ENCODE results near the gene OR2F2. TPM values are rescaled to one million over a fixed set of nuclear protein-coding genes. Genes with fewer than 3 reads are reported as not detected.

Gene OR2F2
- total and polyA plus RNA-seq, 7 experiments from 2014 or later = not detected

DNA sequence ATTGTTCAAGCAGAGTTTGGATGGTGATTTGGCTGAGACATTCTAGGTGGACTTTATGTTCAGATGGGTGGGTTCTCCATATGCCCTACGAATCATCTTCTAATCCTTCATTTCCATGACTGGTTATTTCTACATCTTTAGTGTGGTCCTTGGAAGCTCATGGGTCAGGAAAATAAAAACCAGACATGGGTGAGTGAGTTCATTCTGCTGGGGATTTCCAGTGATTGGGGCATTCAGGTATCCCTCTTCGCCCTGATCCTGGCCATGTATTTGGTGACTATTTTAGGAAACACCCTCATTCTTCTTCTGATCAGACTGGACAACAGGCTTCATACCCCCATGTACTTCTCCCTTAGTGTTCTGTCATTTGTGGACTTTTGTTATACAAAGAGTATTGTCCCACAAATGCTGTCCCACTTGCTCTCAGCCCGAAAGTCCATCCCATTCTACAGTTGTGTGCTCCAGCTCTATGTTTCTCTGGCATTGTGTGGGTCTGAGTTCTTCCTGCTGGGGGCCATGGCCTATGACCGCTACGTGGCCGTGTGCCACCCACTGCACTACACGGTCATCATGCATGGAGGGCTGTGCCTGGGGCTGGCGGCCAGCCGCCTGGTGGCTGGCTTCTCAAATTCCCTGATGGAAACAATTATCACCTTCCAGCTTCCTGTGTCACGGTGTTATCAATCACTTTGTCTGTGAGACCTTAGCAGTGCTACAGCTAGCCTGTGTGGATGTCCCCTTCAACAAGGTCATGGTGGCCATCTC lies 45.9 kb downstream of the OR2F2 start:
- H3K36me3 ChIP-seq (ENCODE audit: control insufficient read depth in 2 of 3, insufficient read depth in 3 of 3, low read length in 3 of 3) = no peaks in the 10 kb centered on the region
- H3K9me3 ChIP-seq (ENCODE audit: control insufficient read depth in 2 of 3, low read length in 3 of 3) = no peaks in the 10 kb centered on the region
- no peak overlapping the region for H3K27ac ChIP-seq (ENCODE audit: low read depth, low read length)
- Mint-ChIP-seq H3K4me1 (no peaks in the 10 kb centered on the region), H3K4me3 (no peak overlapping the region), H3K27me3 (peaks cover 0 to 11% (median 7%) of the 10 kb centered on the region in 5 donors), H3K27ac (no peak overlapping the region), H3K36me3 (no peaks in the 10 kb centered on the region), H3K9me3 (peaks cover 0 to 9% (median 0%) of the 10 kb centered on the region in 11 donors)
- H3K4me3 ChIP-seq (ENCODE audit: low read length) = no peak overlapping the region
- H3K27me3 ChIP-seq (ENCODE audit: control insufficient read depth in 2 of 2, insufficient read depth in 2 of 2, low read length in 2 of 2) = no peaks in the 10 kb centered on the region
- no peaks in the 10 kb centered on the region for H3K4me1 ChIP-seq (ENCODE audit: control insufficient read depth in 2 of 2, insufficient read depth in 2 of 2, low read length in 2 of 2)
- ATAC-seq (no peak), DNase-seq (no peak)
- POLR2A ChIA-PET = no interaction called here
- CTCF ChIA-PET = no interaction called here
- intact Hi-C loops (cut with micrococcal nuclease) = no loop called here

DNA sequence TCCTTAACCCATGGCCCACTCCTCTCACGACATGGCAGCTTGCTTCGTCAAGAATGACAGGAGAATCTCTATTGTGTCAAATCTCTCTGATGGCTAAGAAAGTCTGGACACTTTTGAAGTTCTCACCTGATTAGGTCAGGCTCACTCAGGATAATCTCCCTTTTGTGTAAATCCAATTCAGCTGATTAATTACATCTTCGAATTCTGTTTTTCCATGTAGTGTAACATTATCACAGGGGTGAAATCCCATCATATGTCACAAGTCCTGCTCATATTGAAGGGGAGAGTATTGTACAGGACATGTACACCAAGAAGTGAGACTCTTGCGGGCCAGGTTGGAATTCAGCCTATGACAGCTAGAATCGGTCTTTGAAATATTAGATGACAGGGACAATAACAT lies 48.9 kb downstream of the OR2F2 start:
- Mint-ChIP-seq H3K27ac (no peak overlapping the region), H3K4me1 (peaks cover 0 to 17% (median 11%) of the 10 kb centered on the region in 7 donors), H3K27me3 (peaks cover 0 to 11% (median 0%) of the 10 kb centered on the region in 5 donors), H3K9me3 (peaks cover 0 to 9% (median 2%) of the 10 kb centered on the region in 11 donors), H3K4me3 (no peak overlapping the region), H3K36me3 (peaks cover 0 to 1% (median 0%) of the 10 kb centered on the region in 5 donors)
- Histone ChIP-seq H3K4me1 (ENCODE audit: control insufficient read depth in 2 of 2, insufficient read depth in 2 of 2, low read length in 2 of 2) (no peaks in the 10 kb centered on the region), H3K27me3 (ENCODE audit: control insufficient read depth in 2 of 2, insufficient read depth in 2 of 2, low read length in 2 of 2) (no peaks in the 10 kb centered on the region), H3K9me3 (ENCODE audit: control insufficient read depth in 2 of 3, low read length in 3 of 3) (peaks cover 0 to under 1% (median 0%) of the 10 kb centered on the region in 3 experiments), H3K27ac (ENCODE audit: low read depth, low read length) (no peak overlapping the region), H3K4me3 (ENCODE audit: low read length) (no peak overlapping the region), H3K36me3 (ENCODE audit: control insufficient read depth in 2 of 3, insufficient read depth in 3 of 3, low read length in 3 of 3) (no peaks in the 10 kb centered on the region)
- ATAC-seq = no peak
- intact Hi-C loops (cut with micrococcal nuclease) = no loop called here
- CTCF ChIA-PET = no interaction called here
- no peak for DNase-seq
- POLR2A ChIA-PET = no interaction called here

Other genes with a start within 250 kb of the OR2F2 start
- 1 to 10 TPM in 4 of 5 experiments, under 1 TPM in 1; 0.80 to 2.4 (median 1.8) TPM for gene CTAGE6, start 177.5 kb upstream of the OR2F2 start, total RNA-seq
- not detected for gene CTAGE6, start 177.5 kb upstream of the OR2F2 start, polyA plus RNA-seq
- gene TCAF1, start 33.1 kb upstream of the OR2F2 start, total RNA-seq = 10 to 100 TPM; 10.5 to 19.4 (median 13.8) TPM
- 1 to 10 TPM; 6.8 to 8.6 TPM for gene TCAF1, start 33.1 kb upstream of the OR2F2 start, polyA plus RNA-seq
- gene OR2F1, start 19.6 kb downstream of the OR2F2 start, total RNA-seq = not detected
- gene OR2F1, start 19.6 kb downstream of the OR2F2 start, polyA plus RNA-seq = not detected
- gene OR6B1, start 65.1 kb downstream of the OR2F2 start, total RNA-seq = not detected
- not detected for gene OR6B1, start 65.1 kb downstream of the OR2F2 start, polyA plus RNA-seq
- gene OR2A5, start 113.7 kb downstream of the OR2F2 start, total RNA-seq = not detected
- gene OR2A5, start 113.7 kb downstream of the OR2F2 start, polyA plus RNA-seq = not detected
- not detected for gene OR2A25, start 134.6 kb downstream of the OR2F2 start, total RNA-seq
- not detected for gene OR2A25, start 134.6 kb downstream of the OR2F2 start, polyA plus RNA-seq
- not detected for gene OR2A12, start 151.0 kb downstream of the OR2F2 start, total RNA-seq
- not detected for gene OR2A12, start 151.0 kb downstream of the OR2F2 start, polyA plus RNA-seq
- gene OR2A2, start 174.3 kb downstream of the OR2F2 start, total RNA-seq = not detected
- gene OR2A2, start 174.3 kb downstream of the OR2F2 start, polyA plus RNA-seq = not detected
- gene OR2A14, start 187.9 kb downstream of the OR2F2 start, total RNA-seq = not detected
- gene OR2A14, start 187.9 kb downstream of the OR2F2 start, polyA plus RNA-seq = not detected
- 1 to 10 TPM in 4 of 5 experiments, not detected in 1; 1.2 to 6.0 (median 3.4) TPM for gene CTAGE4, start 248.2 kb downstream of the OR2F2 start, total RNA-seq
- gene CTAGE4, start 248.2 kb downstream of the OR2F2 start, polyA plus RNA-seq = under 1 TPM in 1 of 2 donors, not detected in 1; 0.29 TPM

All from naive thymus-derived CD4-positive, alpha-beta T cell (primary cell).